Lower leg skin (tissue), 3 donors: ENCODE results near the gene SLC37A1.

Source experiments
- CTCF ChIP-seq, 3 donors: fragments of 450-650 bp; IDR thresholded peaks; one replicate each; pipeline ENCODE4 v1.5.1; 2016; ENCODE audit warnings: antibody characterized with exemption in 3 of 3, mild to moderate bottlenecking in 3 of 3, moderate library complexity in 2 of 3
- POLR2A ChIP-seq, 2 donors: fragments of 450-650 bp; IDR thresholded peaks; one replicate each; pipeline ENCODE4 v1.6.1; 2016 to 2017; ENCODE audit warnings: antibody characterized with exemption in 2 of 2, mild to moderate bottlenecking in 1 of 2, moderate library complexity in 1 of 2

- TF ChIP-seq POLR2A (IDR thresholded peaks at IDR 0.05) (no peak), CTCF (IDR thresholded peaks at IDR 0.05) (no peak)
Observed at GRCh38 chr21:42552407-42553336, 39.0 kb downstream of the SLC37A1 start.
